Ramos (cell line): Measurements from ENCODE around the gene BTNL2.

Source experiments
- in situ Hi-C: fragments of 300-500 bp; cut with MboI; formaldehyde crosslinking; loops from one replicate; pipeline ENCODE4 v1.14.3; 2022; ENCODE audit warnings: low sequenced_read_pairs; ENCODE audit not compliant: unreplicated experiment

Gene BTNL2

GRCh38 chr6:32416036-32416435, 9.1 kb upstream of the BTNL2 start:
- in situ Hi-C loops: no loop called here

- in situ Hi-C loops: no loop called here
These were observed 8.6 kb upstream of the BTNL2 start for GRCh38 chr6:32415521-32416019.

DNA sequence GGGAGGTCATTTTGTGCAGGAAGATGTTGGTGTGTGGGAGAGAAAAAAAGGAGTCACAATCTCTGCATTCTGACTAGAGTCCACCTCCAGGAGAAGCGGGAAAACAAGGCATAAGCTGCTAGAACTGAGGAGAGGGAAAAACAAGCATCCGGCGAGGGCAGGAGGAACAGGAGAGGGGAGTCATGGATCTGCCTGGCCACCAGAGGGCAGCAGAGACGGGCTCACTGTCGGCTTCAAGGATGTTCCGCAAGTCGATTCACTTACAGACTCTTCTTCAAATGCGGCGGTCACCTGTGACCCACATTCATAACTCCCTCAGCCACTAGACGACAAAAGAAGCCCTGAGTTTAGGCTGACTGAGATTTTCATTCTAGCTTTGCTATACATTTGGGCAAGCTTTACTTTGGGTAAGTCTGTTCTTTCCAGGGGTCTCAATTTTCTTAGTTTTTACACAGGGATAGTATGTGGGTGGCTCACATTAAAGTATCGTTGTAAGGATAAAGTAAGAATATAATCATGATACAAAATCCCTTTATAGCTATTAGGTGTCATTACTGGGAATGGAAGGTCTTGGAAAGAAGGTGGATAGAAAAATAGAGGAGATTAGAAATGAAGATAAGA, 6.6 kb upstream of the BTNL2 start:
- in situ Hi-C loops: no loop called here

- in situ Hi-C loops: no loop called here
These were observed 4.8 kb upstream of the BTNL2 start for GRCh38 chr6:32411566-32412327.

DNA sequence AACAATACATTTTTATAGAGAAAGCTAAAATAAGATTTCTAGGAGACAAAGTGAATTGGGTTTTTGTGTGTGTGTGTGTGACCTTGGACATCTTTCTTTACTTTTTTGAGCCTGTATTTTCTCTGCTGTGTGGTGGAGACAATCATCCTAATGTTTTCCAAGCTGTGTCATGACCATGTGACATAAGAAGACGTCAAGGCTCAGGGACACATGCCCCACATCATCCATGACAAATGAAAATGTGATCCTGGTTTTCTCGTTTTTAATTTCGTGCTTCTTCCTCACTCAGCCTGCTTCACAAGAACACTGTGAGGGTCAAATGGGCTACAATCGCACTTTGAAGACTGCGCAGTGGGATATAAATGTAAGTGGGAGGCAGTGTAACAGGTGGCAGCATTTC, 3.9 kb upstream of the BTNL2 start:
- in situ Hi-C loops: no loop called here

- in situ Hi-C loops: no loop called here
These were observed 784 bp downstream of the BTNL2 start for GRCh38 chr6:32406197-32406596.

GRCh38 chr6:32405656-32406055, 1.3 kb downstream of the BTNL2 start:
- in situ Hi-C loops: no loop called here

- in situ Hi-C loops: no loop called here
These were observed 4.2 kb downstream of the BTNL2 start for GRCh38 chr6:32402812-32403211.

- in situ Hi-C loops: no loop called here
These were observed 5.6 kb downstream of the BTNL2 start for GRCh38 chr6:32401284-32401963.

- in situ Hi-C loops: loop anchor here (5.0 kb wide), 1 partner anchor 150 kb away; no protein-coding TSS in a partner anchor
These were observed 9.6 kb downstream of the BTNL2 start for GRCh38 chr6:32397252-32397920.

- in situ Hi-C loops: loop anchor here (5.0 kb wide), 1 partner anchor 149 kb away; no protein-coding TSS in a partner anchor
These were observed 11.0 kb downstream of the BTNL2 start for GRCh38 chr6:32396028-32396427.

DNA sequence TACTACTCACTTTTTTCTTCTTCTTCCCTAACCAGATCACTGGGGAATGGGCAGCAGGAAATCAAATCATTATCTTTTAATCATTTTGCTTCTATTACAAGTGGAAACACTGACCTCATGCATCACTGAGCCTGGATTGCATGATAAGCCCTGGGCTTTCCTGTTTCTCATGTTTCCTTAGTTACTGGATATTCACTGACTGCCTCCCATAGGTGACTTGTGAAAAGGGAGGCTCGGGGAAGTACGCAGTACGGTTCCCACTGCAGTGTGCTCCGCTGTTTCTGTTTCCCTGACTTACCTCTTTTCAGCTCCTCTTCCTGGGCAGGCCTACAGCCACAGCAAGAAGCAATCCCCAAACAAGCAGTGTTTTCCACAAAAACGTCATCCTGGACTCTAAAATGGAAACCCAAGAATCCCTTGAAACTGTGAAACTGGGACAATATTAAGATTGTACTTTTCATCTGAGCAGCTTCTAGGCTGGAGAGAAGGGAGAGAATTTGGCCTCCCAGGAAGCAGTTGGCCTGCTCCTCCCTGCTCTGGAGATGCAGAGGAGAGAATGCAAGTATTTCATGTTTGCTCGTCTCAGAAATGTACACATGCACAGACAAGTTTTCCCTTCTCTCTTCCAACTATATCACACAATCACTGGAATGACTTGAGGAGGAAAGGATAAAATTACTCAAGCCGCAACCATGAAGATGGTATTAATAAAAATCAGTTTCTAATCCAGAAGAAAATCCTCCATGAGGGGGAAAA, 13.1 kb downstream of the BTNL2 start:
- in situ Hi-C loops: no loop called here

DNA sequence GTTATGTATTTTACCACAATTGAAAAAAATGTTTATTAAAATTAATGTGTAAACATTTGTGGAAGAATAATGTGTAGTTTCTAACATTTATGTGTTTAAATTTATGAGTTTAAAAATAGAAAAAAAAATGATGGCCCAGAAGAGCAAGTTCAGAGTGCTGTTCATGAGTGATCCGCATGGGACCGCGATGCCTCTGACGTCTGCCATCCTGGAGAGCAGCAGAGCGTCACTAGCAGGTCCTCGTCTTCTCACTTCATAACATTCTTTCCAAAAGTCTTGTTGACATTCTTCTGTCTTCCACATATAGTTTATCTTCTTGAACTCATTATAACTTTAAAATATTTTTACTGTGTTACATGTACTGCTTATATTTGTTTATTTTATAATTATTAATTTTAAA, 15.5 kb downstream of the BTNL2 start:
- in situ Hi-C loops: no loop called here

- in situ Hi-C loops: no loop called here
These were observed 19.2 kb downstream of the BTNL2 start for GRCh38 chr6:32387589-32388340.

- in situ Hi-C loops: no loop called here
These were observed 20.9 kb downstream of the BTNL2 start for GRCh38 chr6:32386040-32386439.

- in situ Hi-C loops: no loop called here
These were observed 24.1 kb downstream of the BTNL2 start for GRCh38 chr6:32382757-32383420.

DNA sequence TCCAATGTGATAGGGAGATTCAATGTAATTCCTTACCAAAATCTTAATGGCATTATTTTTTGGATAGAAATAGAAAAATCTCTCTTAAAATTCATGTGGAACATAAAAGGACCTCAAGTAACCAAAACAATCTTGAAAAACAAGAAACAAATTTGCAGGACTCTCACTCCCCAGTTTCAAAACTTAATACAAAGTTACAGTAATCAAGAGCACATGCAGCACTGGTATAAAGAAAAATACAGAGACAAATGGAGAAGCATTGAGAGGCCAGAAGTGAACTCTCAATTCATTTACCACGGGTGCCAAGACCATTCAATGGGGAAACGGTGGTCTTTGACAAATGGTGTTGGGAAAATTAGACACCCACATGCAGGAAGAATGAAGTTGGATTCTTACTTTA, 27.4 kb downstream of the BTNL2 start:
- in situ Hi-C loops: no loop called here

- in situ Hi-C loops: no loop called here
These were observed 31.0 kb downstream of the BTNL2 start for GRCh38 chr6:32375739-32376529.
